GM19324 (cell line): ENCODE measurements around the gene RIPPLY1.

Source experiments
- ATAC-seq: cut with Tn5 transposase; IDR thresholded peaks from one replicate; pipeline ENCODE4 v1.9.1; 2021; ENCODE audit warnings: mild to moderate bottlenecking, moderate library complexity; ENCODE audit not compliant: unreplicated experiment, low FRiP score

Gene RIPPLY1

DNA sequence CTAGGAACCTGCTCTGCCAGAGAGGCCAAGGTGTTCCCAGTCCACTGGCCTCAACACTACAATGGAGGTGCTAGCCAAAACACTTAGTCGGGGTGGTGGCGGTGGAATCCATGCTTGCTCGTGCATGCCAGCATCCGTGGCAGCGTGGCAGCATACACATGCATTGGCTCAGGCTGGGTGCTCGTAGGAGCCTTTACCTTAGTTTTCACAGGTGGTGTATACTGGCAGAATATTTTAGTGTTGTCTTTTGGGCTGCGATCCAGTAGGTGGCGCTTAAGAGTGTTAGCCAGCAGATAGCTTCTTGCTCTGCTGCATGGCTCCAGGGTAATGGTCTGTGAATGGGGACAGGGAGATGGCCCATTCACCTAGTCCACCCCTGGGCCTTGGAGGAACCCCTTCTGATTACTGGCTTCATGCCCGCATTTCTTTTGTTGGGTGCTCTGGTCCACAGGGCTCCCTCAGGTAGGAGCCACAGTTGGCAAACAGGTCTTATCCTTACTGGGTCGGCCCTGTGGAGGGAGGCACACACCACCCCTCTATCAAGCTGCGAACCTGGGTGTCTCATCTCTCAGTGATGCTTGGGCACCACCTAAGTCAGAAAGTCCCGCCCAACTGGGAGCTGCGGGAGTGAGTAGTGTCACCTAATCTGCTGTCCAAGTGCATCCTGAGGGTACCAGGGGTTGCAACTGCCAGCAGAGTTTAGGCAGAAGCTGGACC lies 40.0 kb downstream of the RIPPLY1 start:
- ATAC-seq: peak; percentile 80
